H1 (cell line): Measurements from ENCODE around the gene DNAJC2.

ENCODE experiments used
- CBX5 ChIP-seq: fragments of 300-800, 300-1000 bp; sonication (generic); IDR thresholded peaks from 2 replicates; pipeline ENCODE4 v1.7.1; 2016; ENCODE audit warnings: antibody characterized with exemption, low read length, low read depth
- CBX8 ChIP-seq: fragments of 300-800, 300-1000 bp; sonication (generic); IDR thresholded peaks from 2 replicates; pipeline ENCODE4 v1.7.1; 2016; ENCODE audit warnings: low read depth, low read length, borderline replicate concordance
- CREB1 ChIP-seq: IDR thresholded peaks from 2 replicates; pipeline ENCODE4 v1.6.1; 2012; ENCODE audit warnings: inconsistent platforms
- KDM1A ChIP-seq: fragments of 200-600, 300-600 bp; sonication (generic); IDR thresholded peaks from 2 replicates; pipeline ENCODE4 v1.7.1; 2016; ENCODE audit warnings: mild to moderate bottlenecking, low read length, borderline replicate concordance
- KDM4A ChIP-seq: IDR thresholded peaks from one replicate; pipeline ENCODE4 v1.7.1; 2012; ENCODE audit warnings: low read depth, mild to moderate bottlenecking, moderate library complexity, low read length, inconsistent platforms; ENCODE audit not compliant: severe bottlenecking
- KDM5A ChIP-seq: fragments of 200-600 bp; IDR thresholded peaks from 2 replicates; pipeline ENCODE4 v1.7.1; 2012; ENCODE audit warnings: mild to moderate bottlenecking, low read length, inconsistent platforms, mixed read lengths
- POLR2A ChIP-seq, 2 experiments: IDR thresholded peaks; 1 replicate in 1 of 2; 2 replicates in 1 of 2; pipeline ENCODE4 v1.6.1; 2011; ENCODE audit warnings: low read depth in 2 of 2, low read length in 2 of 2, mild to moderate bottlenecking in 2 of 2; ENCODE audit errors: control extremely low read depth in 1 of 2
- POLR2AphosphoS5 ChIP-seq: IDR thresholded peaks from 2 replicates; pipeline ENCODE4 v1.6.1; 2011; ENCODE audit warnings: low read depth, low read length
- RAD21 ChIP-seq, 2 experiments: IDR thresholded peaks in 1 of 2; conservative IDR thresholded peaks in 1 of 2; 2 replicates each; pipeline ENCODE4 v1.6.1; 2011; ENCODE audit warnings: low read depth in 2 of 2, low read length in 2 of 2, improper control_type of control experiment in 1 of 2, inconsistent platforms in 1 of 2, mild to moderate bottlenecking in 1 of 2, moderate library complexity in 1 of 2
- TAF1 ChIP-seq: IDR thresholded peaks from 2 replicates; pipeline ENCODE4 v1.6.1; 2011; ENCODE audit warnings: mild to moderate bottlenecking, low read depth, low read length
- YY1 ChIP-seq: IDR thresholded peaks from 2 replicates; pipeline ENCODE4 v1.6.1; 2011; ENCODE audit warnings: low read depth, mild to moderate bottlenecking, low read length
- ZNF274 ChIP-seq: IDR thresholded peaks from 2 replicates; pipeline ENCODE4 v1.7.0; 2012; ENCODE audit warnings: low read length, borderline replicate concordance; ENCODE audit errors: extremely low read depth
- TF ChIP-seq, protein P1 (sequence below), 3 experiments: IDR thresholded peaks; 1 replicate in 2 of 3; 2 replicates in 1 of 3; pipeline versions ENCODE4 v1.5.1 to v1.6.1; 2011; ENCODE audit warnings: low read length in 3 of 3, mild to moderate bottlenecking in 3 of 3, inconsistent platforms in 2 of 3, low read depth in 1 of 3, moderate library complexity in 1 of 3; ENCODE audit not compliant: insufficient read depth in 1 of 3; ENCODE audit errors: control extremely low read depth in 1 of 3

DNA sequence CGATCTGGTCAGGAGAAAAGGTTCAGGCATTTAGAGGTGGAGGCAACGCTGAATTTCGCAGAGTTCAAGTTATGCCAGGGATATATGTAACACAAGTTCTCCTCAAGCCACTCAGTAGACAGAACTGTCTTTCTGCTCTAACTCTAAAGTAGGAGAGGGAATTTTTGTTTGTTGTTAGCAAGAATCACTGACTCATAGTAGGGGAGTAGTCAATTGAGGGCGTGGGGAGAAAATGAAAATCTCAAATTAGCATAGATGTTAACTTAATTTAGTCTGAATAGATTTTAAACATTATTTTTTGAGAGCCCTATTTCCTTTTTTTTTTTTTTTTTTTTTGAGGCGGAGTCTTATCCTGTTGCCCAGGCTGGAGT lies 37.5 kb upstream of the DNAJC2 start:
- TF ChIP-seq RAD21 (IDR thresholded peaks at IDR 0.05 in 1 of 2, conservative IDR thresholded peaks at IDR 0.05 in 1 of 2; ENCODE audit: low read depth in 2 of 2, low read length in 2 of 2) (no peak), KDM1A (no peak), KDM4A (no peak), KDM5A (no peak), CBX5 (no peak), CREB1 (no peak), YY1 (no peak), ZNF274 (no peak), POLR2A (IDR thresholded peaks at IDR 0.05; ENCODE audit: control extremely low read depth in 1 of 2, low read depth in 2 of 2, low read length in 2 of 2) (no peak), CBX8 (no peak), TAF1 (no peak), POLR2AphosphoS5 (no peak)
- TF ChIP-seq, protein P1, sequence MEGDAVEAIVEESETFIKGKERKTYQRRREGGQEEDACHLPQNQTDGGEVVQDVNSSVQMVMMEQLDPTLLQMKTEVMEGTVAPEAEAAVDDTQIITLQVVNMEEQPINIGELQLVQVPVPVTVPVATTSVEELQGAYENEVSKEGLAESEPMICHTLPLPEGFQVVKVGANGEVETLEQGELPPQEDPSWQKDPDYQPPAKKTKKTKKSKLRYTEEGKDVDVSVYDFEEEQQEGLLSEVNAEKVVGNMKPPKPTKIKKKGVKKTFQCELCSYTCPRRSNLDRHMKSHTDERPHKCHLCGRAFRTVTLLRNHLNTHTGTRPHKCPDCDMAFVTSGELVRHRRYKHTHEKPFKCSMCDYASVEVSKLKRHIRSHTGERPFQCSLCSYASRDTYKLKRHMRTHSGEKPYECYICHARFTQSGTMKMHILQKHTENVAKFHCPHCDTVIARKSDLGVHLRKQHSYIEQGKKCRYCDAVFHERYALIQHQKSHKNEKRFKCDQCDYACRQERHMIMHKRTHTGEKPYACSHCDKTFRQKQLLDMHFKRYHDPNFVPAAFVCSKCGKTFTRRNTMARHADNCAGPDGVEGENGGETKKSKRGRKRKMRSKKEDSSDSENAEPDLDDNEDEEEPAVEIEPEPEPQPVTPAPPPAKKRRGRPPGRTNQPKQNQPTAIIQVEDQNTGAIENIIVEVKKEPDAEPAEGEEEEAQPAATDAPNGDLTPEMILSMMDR (IDR thresholded peaks at IDR 0.05; ENCODE audit: control extremely low read depth in 1 of 3, insufficient read depth in 1 of 3, low read depth in 1 of 3, low read length in 3 of 3) = no peak
